ENCODE results near the gene EFCAB14. TPM values are rescaled to one million over a fixed set of nuclear protein-coding genes. Genes with fewer than 3 reads are reported as not detected.

EFCAB14 gene, protein sequence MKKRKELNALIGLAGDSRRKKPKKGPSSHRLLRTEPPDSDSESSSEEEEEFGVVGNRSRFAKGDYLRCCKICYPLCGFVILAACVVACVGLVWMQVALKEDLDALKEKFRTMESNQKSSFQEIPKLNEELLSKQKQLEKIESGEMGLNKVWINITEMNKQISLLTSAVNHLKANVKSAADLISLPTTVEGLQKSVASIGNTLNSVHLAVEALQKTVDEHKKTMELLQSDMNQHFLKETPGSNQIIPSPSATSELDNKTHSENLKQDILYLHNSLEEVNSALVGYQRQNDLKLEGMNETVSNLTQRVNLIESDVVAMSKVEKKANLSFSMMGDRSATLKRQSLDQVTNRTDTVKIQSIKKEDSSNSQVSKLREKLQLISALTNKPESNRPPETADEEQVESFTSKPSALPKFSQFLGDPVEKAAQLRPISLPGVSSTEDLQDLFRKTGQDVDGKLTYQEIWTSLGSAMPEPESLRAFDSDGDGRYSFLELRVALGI
- 20.4 to 30.0 TPM (median 27.4 TPM) in 5 replicates for total RNA-seq (2022; extraction: Qiagen RNA extraction; ENCODE audit: low read depth)

DNA sequence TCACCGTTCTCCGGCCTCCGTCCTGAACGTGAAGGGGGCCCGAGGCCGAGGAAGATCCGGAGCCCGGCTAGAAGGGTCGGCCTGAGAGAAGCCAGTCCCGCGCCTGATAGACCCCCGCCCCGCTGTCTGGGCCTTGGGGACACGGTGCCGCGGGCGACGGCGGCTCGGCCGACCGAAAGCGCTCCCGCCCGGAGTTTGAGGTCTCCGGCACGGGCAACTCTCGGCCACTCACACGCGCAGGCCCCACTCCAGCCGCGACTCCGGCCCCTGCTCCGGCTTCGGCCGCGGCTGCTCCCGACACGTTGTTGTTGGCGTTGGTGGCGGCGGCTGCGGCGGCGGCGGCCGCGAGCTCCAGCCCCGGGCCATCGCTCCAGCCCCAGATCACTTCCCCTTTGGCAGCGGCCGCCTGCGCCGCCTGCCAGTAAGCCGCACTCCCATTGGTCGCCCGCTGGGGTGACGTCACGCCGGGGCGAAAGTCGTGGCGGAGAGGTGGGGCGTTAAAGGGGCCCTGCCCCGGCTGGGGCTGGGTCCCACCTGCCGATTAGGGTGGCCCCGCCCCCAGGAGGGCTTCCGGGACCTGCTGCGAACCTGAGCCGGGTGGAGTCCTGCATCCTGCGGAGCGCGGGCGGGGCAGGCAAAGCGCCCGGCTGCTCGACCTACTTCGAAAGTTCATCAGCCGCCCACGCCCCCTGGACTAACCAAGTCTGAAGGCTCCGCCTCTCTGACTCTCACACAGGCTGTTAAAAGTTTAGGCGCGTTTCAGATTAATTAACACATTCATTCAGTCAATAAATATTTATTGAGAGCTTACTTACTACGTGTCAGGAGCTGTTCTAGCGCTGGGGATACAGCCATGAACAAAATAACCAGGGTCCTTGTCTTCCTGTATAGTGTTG, at the start of gene EFCAB14:
Gene EFCAB14 (minus strand): TSS at position 388 of the 896 bp plus-strand sequence. CDS start 1,027 bp downstream, outside the sequence.

DNA sequence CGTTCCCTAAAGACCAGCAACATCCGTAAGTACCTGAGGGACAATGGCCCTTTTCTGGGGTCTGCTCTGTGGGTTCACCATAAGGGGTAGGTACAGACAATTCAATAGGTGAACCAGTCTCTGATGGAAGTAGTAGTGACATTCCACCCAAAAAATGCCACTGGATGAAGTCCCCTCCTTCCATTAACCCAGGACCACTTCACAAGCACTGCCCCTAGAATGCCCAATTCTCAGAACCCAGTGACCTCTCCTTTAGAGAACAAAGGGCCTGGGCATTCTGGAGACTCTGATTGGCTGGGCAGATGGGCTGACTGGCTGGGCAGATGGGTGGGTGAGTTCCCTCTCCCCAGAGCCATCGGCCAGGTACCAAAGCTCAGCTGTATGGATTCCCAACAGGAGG, 47.4 kb downstream of the EFCAB14 start, which contains the start of gene TEX38:
Gene TEX38 (plus strand): TSS at position 301 of the 400 bp plus-strand sequence. CDS start 81 bp downstream, at position 382.

DNA sequence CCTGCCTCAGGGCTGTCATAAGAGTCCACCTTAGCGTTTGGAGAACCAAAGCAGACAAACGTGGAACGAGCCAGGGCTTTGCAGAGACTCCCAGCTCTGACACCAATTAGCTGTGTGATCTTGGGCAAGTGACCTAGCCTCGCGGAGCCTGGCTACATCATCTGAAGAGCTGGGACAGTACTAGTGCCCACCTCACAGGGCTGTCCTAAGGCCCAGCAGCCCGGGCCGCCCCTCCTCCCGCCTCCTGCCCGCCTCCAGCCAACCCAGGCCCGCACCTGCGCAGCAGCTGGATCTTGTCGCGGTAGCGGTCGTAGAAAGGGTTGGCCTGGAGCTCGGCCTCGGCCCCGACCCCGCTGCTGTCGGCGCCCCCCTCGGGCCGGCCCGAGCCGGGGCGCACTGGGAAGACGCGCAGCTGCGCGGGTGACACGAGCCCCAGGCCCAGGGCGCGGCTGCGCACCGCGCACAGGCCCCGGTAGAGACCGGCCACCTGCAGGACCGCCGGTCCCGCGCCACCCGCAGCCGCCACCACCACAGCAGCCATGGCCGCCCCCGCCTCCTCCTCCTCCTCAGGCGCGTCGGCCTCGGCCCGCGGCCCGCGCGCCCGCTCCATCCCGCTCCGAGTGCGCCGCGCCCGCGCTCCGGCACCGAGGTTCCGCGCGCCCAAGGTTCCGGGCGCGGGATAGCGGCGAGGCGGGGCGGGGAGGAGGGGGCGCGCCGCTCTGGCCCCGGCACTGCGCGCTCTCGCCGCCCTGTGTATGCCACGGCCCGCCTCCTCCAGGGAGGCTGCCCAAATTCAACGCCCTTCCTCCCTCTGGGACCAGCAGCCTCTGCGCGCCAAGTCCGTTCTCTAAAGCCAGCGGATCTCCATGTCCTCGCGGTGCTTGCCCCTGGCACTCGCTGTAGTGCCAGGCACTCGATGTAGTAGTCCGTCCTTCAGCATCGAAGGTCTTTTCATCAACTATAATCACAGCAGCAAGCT, 50.8 kb downstream of the EFCAB14 start, which contains the start of gene ATPAF1:
Gene ATPAF1 (minus strand): TSS at position 583 of the 979 bp plus-strand sequence. CDS start 42 bp downstream, at position 541.

Other genes with a start within 250 kb of the EFCAB14 start
- gene DMBX1, start 229.3 kb downstream of the EFCAB14 start, total RNA-seq (2022; extraction: Qiagen RNA extraction; ENCODE audit: low read depth), result 0.71 to 1.2 TPM (median 1.0 TPM) in 5 replicates
- not detected in 5 replicates for gene KNCN, start 167.5 kb downstream of the EFCAB14 start, total RNA-seq (2022; extraction: Qiagen RNA extraction; ENCODE audit: low read depth)
- gene MKNK1, start 114.8 kb downstream of the EFCAB14 start, total RNA-seq (2022; extraction: Qiagen RNA extraction; ENCODE audit: low read depth), result 16.1 to 20.4 TPM (median 17.6 TPM) in 5 replicates
- 3.4 to 4.8 TPM (median 4.2 TPM) in 5 replicates for gene MOB3C, start 102.3 kb downstream of the EFCAB14 start, total RNA-seq (2022; extraction: Qiagen RNA extraction; ENCODE audit: low read depth)
- 31.9 to 34.0 TPM (median 33.4 TPM) in 5 replicates for gene ATPAF1, start 50.8 kb downstream of the EFCAB14 start, total RNA-seq (2022; extraction: Qiagen RNA extraction; ENCODE audit: low read depth)
- gene TEX38, start 47.3 kb downstream of the EFCAB14 start, total RNA-seq (2022; extraction: Qiagen RNA extraction; ENCODE audit: low read depth), result 0.13 TPM in 1 of 5 replicates, not detected in the others
- not detected in 5 replicates for gene CYP4B1, start 79.9 kb upstream of the EFCAB14 start, total RNA-seq (2022; extraction: Qiagen RNA extraction; ENCODE audit: low read depth)
- not detected in 5 replicates for gene CYP4A11, start 222.4 kb upstream of the EFCAB14 start, total RNA-seq (2022; extraction: Qiagen RNA extraction; ENCODE audit: low read depth)